Astrocyte of the cerebellum (primary cell): Measurements from ENCODE around the gene SPHK1.

Source experiments
- DNase-seq: peaks from one replicate; pipeline ENCODE4 v3.0.0-alpha.2; 2011; ENCODE audit warnings: low read depth
- H3K4me3 ChIP-seq: 2 replicates; pipeline ENCODE4 v1.5.1; 2011; ENCODE audit warnings: mild to moderate bottlenecking, low read depth, low read length, moderate library complexity
- in situ Hi-C: cut with HindIII; loops from 2 replicates; pipeline ENCODE4 v1.10.0; 2017; ENCODE audit warnings: low sequenced_read_pairs
- TF ChIP-seq, protein P1 (sequence below): IDR thresholded peaks from 2 replicates; pipeline ENCODE4 v1.5.1; 2012; ENCODE audit warnings: low read length, low read depth, moderate library complexity, mild to moderate bottlenecking; ENCODE audit errors: missing control alignments

The SPHK1 gene

DNA sequence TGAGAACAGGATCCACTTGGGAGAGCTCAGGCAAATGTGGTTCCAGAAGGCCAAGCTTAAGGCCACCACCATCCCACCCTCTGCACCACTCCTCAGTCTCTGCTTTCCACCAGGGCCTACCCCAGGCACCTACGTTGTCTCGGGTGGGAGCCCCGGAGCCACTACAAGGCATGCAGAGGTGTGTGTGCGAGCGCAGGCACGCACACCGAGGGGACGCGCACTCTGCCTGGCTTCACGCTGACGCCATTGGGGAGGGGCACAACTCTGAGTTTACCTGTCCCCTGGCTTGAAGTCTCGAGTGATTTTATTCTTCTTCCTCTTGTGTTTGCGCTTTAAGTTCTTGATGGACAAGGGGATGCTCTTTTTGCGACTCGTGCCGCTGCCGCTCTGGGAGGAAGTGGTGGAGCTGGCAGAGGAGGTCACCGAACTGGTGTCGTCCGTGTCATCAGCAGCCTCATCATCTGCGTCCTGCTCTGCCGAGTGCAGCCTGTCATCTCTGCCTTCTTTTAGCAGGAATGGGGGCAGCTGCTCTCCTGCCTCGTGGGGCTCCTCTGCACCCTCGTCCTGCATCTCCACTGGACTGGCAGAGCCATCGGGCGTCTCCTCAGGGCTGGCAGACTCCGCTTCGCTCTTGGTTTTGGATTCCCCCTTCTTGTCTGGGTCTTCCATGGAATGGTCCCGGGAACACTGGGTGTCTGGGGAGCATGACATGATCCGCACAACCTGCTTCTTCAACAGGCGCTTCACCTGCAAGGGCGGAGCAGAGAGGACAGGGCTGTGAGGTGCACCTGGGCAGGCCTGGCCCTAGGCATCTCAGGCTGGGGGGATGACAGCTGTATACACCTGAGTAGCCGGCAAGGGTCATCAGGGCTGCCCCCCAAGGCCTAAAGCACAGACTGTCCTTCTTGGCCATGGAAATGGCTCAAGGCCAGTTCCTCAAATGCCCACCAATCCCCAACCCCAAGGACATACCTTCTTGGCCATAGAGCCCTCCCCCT is 15.1 kb downstream of the SPHK1 start:
- TF ChIP-seq, protein P1, sequence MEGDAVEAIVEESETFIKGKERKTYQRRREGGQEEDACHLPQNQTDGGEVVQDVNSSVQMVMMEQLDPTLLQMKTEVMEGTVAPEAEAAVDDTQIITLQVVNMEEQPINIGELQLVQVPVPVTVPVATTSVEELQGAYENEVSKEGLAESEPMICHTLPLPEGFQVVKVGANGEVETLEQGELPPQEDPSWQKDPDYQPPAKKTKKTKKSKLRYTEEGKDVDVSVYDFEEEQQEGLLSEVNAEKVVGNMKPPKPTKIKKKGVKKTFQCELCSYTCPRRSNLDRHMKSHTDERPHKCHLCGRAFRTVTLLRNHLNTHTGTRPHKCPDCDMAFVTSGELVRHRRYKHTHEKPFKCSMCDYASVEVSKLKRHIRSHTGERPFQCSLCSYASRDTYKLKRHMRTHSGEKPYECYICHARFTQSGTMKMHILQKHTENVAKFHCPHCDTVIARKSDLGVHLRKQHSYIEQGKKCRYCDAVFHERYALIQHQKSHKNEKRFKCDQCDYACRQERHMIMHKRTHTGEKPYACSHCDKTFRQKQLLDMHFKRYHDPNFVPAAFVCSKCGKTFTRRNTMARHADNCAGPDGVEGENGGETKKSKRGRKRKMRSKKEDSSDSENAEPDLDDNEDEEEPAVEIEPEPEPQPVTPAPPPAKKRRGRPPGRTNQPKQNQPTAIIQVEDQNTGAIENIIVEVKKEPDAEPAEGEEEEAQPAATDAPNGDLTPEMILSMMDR = no peak
- no peak overlapping the region for H3K4me3 ChIP-seq
- no peak for DNase-seq
- in situ Hi-C loops = no loop called here

DNA sequence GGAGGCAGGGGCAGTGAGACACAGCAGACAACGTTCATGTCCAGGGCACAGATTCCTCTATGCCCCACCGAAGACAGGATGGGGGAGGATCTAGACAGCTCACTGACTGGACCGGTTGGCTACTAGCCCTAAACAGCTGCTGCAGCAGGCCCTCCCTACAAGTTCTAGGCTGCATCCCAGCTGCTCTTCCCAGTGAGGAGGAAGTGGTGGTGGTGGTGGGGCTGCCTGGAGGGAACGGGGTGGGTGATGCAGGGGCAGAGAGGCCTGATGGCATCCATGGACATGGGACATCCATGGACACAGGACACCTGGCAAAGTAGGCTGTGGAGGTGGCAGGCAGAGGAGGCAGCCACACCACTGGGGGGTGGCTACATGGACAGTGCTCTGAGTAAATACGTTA is 18.3 kb downstream of the SPHK1 start:
- TF ChIP-seq, protein P1 = no peak
- in situ Hi-C loops = no loop called here

DNA sequence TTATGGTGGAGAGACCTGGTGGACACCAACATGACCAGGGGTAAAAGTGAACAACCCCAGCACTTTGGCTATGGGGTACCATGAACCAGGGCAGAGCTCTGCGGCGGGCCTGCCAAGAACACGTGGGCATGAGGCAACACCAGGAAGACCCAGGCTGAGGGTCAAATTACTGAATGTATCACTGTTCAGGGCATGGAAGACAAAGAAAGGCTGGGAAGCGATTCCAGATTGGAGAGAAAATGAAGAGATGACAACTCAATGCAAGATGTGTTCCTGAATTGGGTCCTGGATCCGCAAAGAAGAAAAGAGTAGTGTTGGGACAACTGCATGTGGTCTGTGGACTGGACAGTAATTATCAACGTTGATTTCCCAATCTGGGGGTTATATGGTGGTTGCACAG is 19.8 kb downstream of the SPHK1 start:
- in situ Hi-C loops = no loop called here
- no peak for DNase-seq
- H3K4me3 ChIP-seq = no peak overlapping the region
- TF ChIP-seq, protein P1 = no peak

More for the DNA sequence above, 18.3 kb downstream of the SPHK1 start:
- no peak overlapping the region for H3K4me3 ChIP-seq
- no peak for DNase-seq

DNA sequence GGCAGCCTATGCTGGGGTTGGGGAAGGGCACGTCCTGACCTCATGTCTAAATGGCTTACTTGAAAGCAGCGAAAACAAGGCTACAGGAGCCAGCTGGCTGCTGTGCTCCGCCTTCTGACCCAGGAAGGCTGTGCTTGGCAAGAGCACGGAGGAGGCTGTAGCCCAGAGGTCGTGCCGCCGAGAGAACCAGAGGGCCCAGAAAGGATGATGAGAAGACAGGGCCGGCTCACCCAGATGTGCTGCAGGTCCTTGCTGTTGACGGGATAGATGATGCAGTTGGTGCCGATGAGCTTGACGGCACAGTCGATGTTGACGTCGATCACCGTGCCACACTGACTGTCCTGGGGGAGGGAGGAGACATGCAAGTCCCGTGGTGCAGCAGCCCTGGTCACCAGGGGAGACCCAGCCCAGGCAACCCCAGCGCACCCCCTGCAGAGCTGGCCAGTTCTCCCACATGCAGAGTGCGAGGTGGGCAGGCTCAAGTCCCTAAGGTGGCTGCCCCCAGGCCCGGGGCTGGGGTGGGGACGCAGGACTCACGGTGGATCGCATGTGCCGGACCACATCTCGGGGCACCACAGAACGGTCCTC is 20.7 kb downstream of the SPHK1 start:
- DNase-seq = no peak
- TF ChIP-seq, protein P1 = no peak
- in situ Hi-C loops = no loop called here
- H3K4me3 ChIP-seq = no peak overlapping the region

DNA sequence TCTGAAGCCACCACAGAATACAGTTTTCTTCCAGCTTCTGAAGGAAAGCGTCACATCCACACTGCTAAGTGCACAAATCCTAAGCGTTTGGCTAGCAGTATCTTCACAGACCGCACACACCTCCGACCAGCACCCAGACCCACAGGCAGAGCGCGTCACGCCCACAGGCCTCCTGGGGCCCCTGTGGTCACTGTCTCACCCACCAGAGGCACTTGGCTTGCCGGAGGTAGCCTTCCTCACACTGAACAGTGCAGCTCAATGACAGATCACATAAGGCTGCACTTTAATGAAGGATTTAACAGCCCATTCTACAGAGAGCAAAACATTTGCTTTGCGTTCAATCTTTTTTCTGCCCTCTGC is 21.2 kb downstream of the SPHK1 start:
- in situ Hi-C loops = no loop called here
- TF ChIP-seq, protein P1 = no peak
- DNase-seq = no peak
- no peak overlapping the region for H3K4me3 ChIP-seq

DNA sequence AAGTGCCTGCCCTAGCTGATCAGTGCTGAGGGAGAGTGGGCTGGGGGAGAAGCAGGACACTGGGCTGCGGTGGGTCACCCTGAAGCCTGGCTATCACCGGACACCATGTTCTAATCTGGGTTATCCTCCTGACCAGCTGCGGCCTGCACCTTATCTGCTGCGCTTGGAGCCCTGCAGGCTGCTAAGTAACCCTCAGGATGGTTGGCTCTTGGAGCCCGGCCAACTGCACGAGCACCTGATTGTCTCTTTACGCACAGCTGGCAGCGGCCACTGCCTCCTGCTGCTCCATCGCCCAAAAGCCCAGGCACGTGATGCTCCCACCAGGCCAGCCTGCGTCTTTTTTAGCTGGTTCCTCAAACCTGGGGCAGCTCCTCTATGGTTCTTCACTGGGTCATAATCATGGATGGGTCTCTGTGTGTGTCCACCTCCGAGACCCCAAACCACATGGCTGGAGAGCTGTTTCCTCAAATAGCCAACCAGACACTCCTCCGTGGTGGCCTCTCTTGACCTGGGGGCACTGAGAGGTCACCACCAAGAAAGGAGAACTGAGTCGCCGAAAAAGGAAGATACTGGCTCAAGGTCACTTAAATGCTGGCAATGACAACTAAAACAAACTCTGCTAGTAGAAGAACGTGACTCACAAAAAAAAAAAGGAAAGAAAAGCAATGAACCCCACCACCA is 21.7 kb downstream of the SPHK1 start:
- DNase-seq = no peak
- H3K4me3 ChIP-seq = no peak overlapping the region
- in situ Hi-C loops = no loop called here
- TF ChIP-seq, protein P1 = no peak
